HG03060 (cell line): ENCODE results near the gene RIPOR1.
"Not testable (repeated sequence)": the region's sequence is repeated elsewhere in the genome, so short reads cannot be mapped to it uniquely, and the experiment has no call there.

Source experiments
- ATAC-seq: cut with Tn5 transposase; IDR thresholded peaks from one replicate; pipeline ENCODE4 v1.9.1; 2021; ENCODE audit warnings: low read depth, moderate number of reproducible peaks; ENCODE audit not compliant: unreplicated experiment

The RIPOR1 gene

GRCh38 chr16:67528222-67528869, at the start of gene RIPOR1:
TSS of gene RIPOR1 (plus strand) at chr16:67528829. CDS start at chr16:67538447, 9,618 bp downstream.
- no peak for ATAC-seq

GRCh38 chr16:67480833-67481560, 47.6 kb upstream of the RIPOR1 start, which contains the start of gene ATP6V0D1:
TSS of gene ATP6V0D1 (minus strand) at chr16:67481157. CDS start at chr16:67481086, 71 bp downstream.
- peak; percentile 92 for ATAC-seq

GRCh38 chr16:67481561-67482232, 46.9 kb upstream of the RIPOR1 start:
- ATAC-seq, result no peak

GRCh38 chr16:67482233-67482924, 46.2 kb upstream of the RIPOR1 start:
- no peak for ATAC-seq

GRCh38 chr16:67483150-67483549, 45.5 kb upstream of the RIPOR1 start, which contains the start of gene AGRP:
TSS of gene AGRP (minus strand) at chr16:67483547. CDS start at chr16:67483398, 149 bp downstream.
- ATAC-seq, result no peak

GRCh38 chr16:67483731-67484525, 44.7 kb upstream of the RIPOR1 start:
- no peak for ATAC-seq

GRCh38 chr16:67486805-67487204, 41.8 kb upstream of the RIPOR1 start:
- no peak for ATAC-seq

- not testable (repeated sequence) for ATAC-seq
Measured at GRCh38 chr16:67487561-67487960, 41.1 kb upstream of the RIPOR1 start.

- ATAC-seq, result no peak
Measured at GRCh38 chr16:67489401-67490083, 39.1 kb upstream of the RIPOR1 start.

GRCh38 chr16:67490335-67491096, 38.1 kb upstream of the RIPOR1 start:
- ATAC-seq, result no peak

- no peak for ATAC-seq
Measured at GRCh38 chr16:67499106-67499505, 29.5 kb upstream of the RIPOR1 start.

- no peak for ATAC-seq
Measured at GRCh38 chr16:67504031-67505021, 24.3 kb upstream of the RIPOR1 start.

GRCh38 chr16:67506468-67506867, 22.2 kb upstream of the RIPOR1 start:
- no peak for ATAC-seq

GRCh38 chr16:67509016-67509415, 19.6 kb upstream of the RIPOR1 start:
- ATAC-seq, result no peak

- not testable (repeated sequence) for ATAC-seq
Measured at GRCh38 chr16:67513892-67514291, 14.7 kb upstream of the RIPOR1 start.

GRCh38 chr16:67514382-67514828, 14.2 kb upstream of the RIPOR1 start:
- ATAC-seq, result peak; percentile 49
